Immature natural killer cell (primary cell): ENCODE results near the gene DICER1. TPM values are rescaled to one million over a fixed set of nuclear protein-coding genes. Genes with fewer than 3 reads are reported as not detected.
A peak's percentile ranks its signal among the peaks of the same experiment; 100 is the strongest.
"Not testable (repeated sequence)": the region's sequence is repeated elsewhere in the genome, so short reads cannot be mapped to it uniquely, and the experiment has no call there.

ENCODE experiments used
- DNase-seq, 3 donors: peaks; one replicate each; pipeline ENCODE4 v3.0.0; 2022; ENCODE audit warnings: mixed read lengths in 1 of 3
- H3K27ac Mint-ChIP-seq, 6 donors: one replicate each; pipeline ENCODE4 v1.8.0; 2020; ENCODE audit warnings: mixed read lengths in 6 of 6, mild to moderate bottlenecking in 5 of 6, inconsistent platforms in 4 of 6, moderate library complexity in 3 of 6
- H3K27me3 Mint-ChIP-seq, 3 donors: one replicate each; pipeline ENCODE4 v1.8.0; 2020 to 2021; ENCODE audit warnings: low read depth in 3 of 3, mild to moderate bottlenecking in 3 of 3, mixed read lengths in 3 of 3, moderate library complexity in 3 of 3, inconsistent platforms in 1 of 3
- H3K36me3 Mint-ChIP-seq, 3 donors: one replicate each; pipeline ENCODE4 v1.8.0; 2020; ENCODE audit warnings: mixed read lengths in 3 of 3, inconsistent platforms in 2 of 3, mild to moderate bottlenecking in 2 of 3
- H3K4me1 Mint-ChIP-seq, 2 donors: one replicate each; pipeline ENCODE4 v1.8.0; 2020; ENCODE audit warnings: inconsistent platforms in 2 of 2, mild to moderate bottlenecking in 2 of 2, mixed read lengths in 2 of 2, moderate library complexity in 1 of 2
- H3K4me3 Mint-ChIP-seq, 5 donors: one replicate each; pipeline ENCODE4 v1.8.0; 2020; ENCODE audit warnings: mild to moderate bottlenecking in 5 of 5, mixed read lengths in 5 of 5, inconsistent platforms in 3 of 5, moderate library complexity in 3 of 5
- H3K9me3 Mint-ChIP-seq, 6 donors: one replicate each; pipeline ENCODE4 v1.8.0; 2020; ENCODE audit warnings: mild to moderate bottlenecking in 6 of 6, mixed read lengths in 6 of 6, inconsistent platforms in 4 of 6, moderate library complexity in 3 of 6
- polyA plus RNA-seq, 3 donors: library from polyadenylated mRNA; unstranded; fragments of 300-500 nt; fragmentation: Illumina TruSeq; gene quantifications; one replicate each; pipeline ENCODE4 v1.2.3, GENCODE V29; 2021

The DICER1 gene
- polyA plus RNA-seq, 3 donors from 2014 or later = 6.5 to 11.7 (median 7.0) TPM

GRCh38 chr14:95153866-95154265 is 3.5 kb downstream of the DICER1 start:
- Mint-ChIP-seq H3K4me1 (peaks cover 67 to 80% of the 10 kb centered on the region in 2 donors), H3K27ac (no peak overlapping the region), H3K36me3 (no peaks in the 10 kb centered on the region), H3K9me3 (no peaks in the 10 kb centered on the region), H3K27me3 (peaks cover 0 to 3% (median 0%) of the 10 kb centered on the region in 3 donors), H3K4me3 (peak overlapping the region in 1 of 5 donors; percentile 18)
- DNase-seq = no peak

- Mint-ChIP-seq H3K4me3 (no peak overlapping the region), H3K4me1 (peaks cover 73 to 95% of the 10 kb centered on the region in 2 donors), H3K27ac (no peak overlapping the region), H3K36me3 (no peaks in the 10 kb centered on the region), H3K27me3 (peaks cover 0 to 3% (median 0%) of the 10 kb centered on the region in 3 donors), H3K9me3 (no peaks in the 10 kb centered on the region)
- DNase-seq = no peak
These were observed 5.8 kb downstream of the DICER1 start for GRCh38 chr14:95151561-95151960.

GRCh38 chr14:95150910-95151309 is 6.4 kb downstream of the DICER1 start:
- Mint-ChIP-seq H3K4me3 (peak overlapping the region in 1 of 5 donors; percentile 15), H3K27ac (no peak overlapping the region), H3K4me1 (peaks cover 74 to 95% of the 10 kb centered on the region in 2 donors), H3K27me3 (peaks cover 0 to 3% (median 1%) of the 10 kb centered on the region in 3 donors), H3K36me3 (peaks cover under 1 to 1% (median 1%) of the 10 kb centered on the region in 3 donors), H3K9me3 (peaks cover 0 to 5% (median under 1%) of the 10 kb centered on the region in 6 donors)
- no peak for DNase-seq

- peaks cover 0 to 18% (median 9%) of the 10 kb centered on the region in 6 donors for H3K9me3 Mint-ChIP-seq
- DNase-seq = no peak
- H3K27me3 Mint-ChIP-seq = peaks cover 0 to 3% (median 1%) of the 10 kb centered on the region in 3 donors
- peaks cover 8 to 13% (median 13%) of the 10 kb centered on the region in 3 donors for H3K36me3 Mint-ChIP-seq
- peaks cover 67 to 94% of the 10 kb centered on the region in 2 donors for H3K4me1 Mint-ChIP-seq
- no peak overlapping the region for H3K4me3 Mint-ChIP-seq
- H3K27ac Mint-ChIP-seq = no peak overlapping the region
These were observed 7.9 kb downstream of the DICER1 start for GRCh38 chr14:95149441-95149840.

GRCh38 chr14:95147597-95147996 is 9.7 kb downstream of the DICER1 start:
- no peak overlapping the region for H3K27ac Mint-ChIP-seq
- peaks cover 0 to 18% (median 9%) of the 10 kb centered on the region in 6 donors for H3K9me3 Mint-ChIP-seq
- no peak for DNase-seq
- peaks cover 0 to 3% (median 1%) of the 10 kb centered on the region in 3 donors for H3K27me3 Mint-ChIP-seq
- H3K4me3 Mint-ChIP-seq = no peak overlapping the region
- H3K36me3 Mint-ChIP-seq = peaks cover 8 to 13% (median 13%) of the 10 kb centered on the region in 3 donors
- peaks cover 63 to 97% of the 10 kb centered on the region in 2 donors for H3K4me1 Mint-ChIP-seq

GRCh38 chr14:95146079-95146771 is 11.1 kb downstream of the DICER1 start:
- no peak overlapping the region for H3K27ac Mint-ChIP-seq
- peak overlapping the region in 1 of 5 donors; percentile 11 for H3K4me3 Mint-ChIP-seq
- DNase-seq = no peak
- peaks cover 0 to 18% (median 9%) of the 10 kb centered on the region in 6 donors for H3K9me3 Mint-ChIP-seq
- H3K36me3 Mint-ChIP-seq = peaks cover 8 to 13% (median 13%) of the 10 kb centered on the region in 3 donors
- peaks cover 0 to 3% (median 1%) of the 10 kb centered on the region in 3 donors for H3K27me3 Mint-ChIP-seq
- peaks cover 60 to 97% of the 10 kb centered on the region in 2 donors for H3K4me1 Mint-ChIP-seq

GRCh38 chr14:95144849-95145248 is 12.5 kb downstream of the DICER1 start:
- Mint-ChIP-seq H3K4me1 (peaks cover 54 to 97% of the 10 kb centered on the region in 2 donors), H3K27me3 (peaks cover 0 to 3% (median 1%) of the 10 kb centered on the region in 3 donors), H3K4me3 (no peak overlapping the region), H3K27ac (peak overlapping the region in 1 of 6 donors; percentile 8), H3K9me3 (peaks cover 0 to 18% (median 9%) of the 10 kb centered on the region in 6 donors), H3K36me3 (peaks cover 8 to 13% (median 13%) of the 10 kb centered on the region in 3 donors)
- DNase-seq = no peak

- DNase-seq = no peak
- Mint-ChIP-seq H3K4me3 (peak overlapping the region in 2 of 5 donors; percentile 8 to 36), H3K27ac (peak overlapping the region in 3 of 6 donors; percentile 23 to 63 (median 46)), H3K4me1 (peaks cover 58 to 97% of the 10 kb centered on the region in 2 donors), H3K27me3 (peaks cover 0 to 3% (median 1%) of the 10 kb centered on the region in 3 donors), H3K36me3 (peaks cover 8 to 13% (median 13%) of the 10 kb centered on the region in 3 donors), H3K9me3 (peaks cover 0 to 18% (median 9%) of the 10 kb centered on the region in 6 donors)
These were observed 13.3 kb downstream of the DICER1 start for GRCh38 chr14:95143808-95144620.

- Mint-ChIP-seq H3K4me3 (no peak overlapping the region), H3K9me3 (peaks cover 0 to 18% (median 9%) of the 10 kb centered on the region in 6 donors), H3K4me1 (peaks cover 61 to 95% of the 10 kb centered on the region in 2 donors), H3K27me3 (peaks cover 0 to 1% (median 0%) of the 10 kb centered on the region in 3 donors), H3K36me3 (peaks cover 8 to 17% (median 13%) of the 10 kb centered on the region in 3 donors), H3K27ac (peak overlapping the region in 1 of 6 donors; percentile 36)
- DNase-seq = no peak
These were observed 15.1 kb downstream of the DICER1 start for GRCh38 chr14:95142208-95142607.

GRCh38 chr14:95141684-95142083 is 15.6 kb downstream of the DICER1 start:
- peaks cover 0 to 3% (median 0%) of the 10 kb centered on the region in 3 donors for H3K27me3 Mint-ChIP-seq
- no peak overlapping the region for H3K4me3 Mint-ChIP-seq
- peaks cover 63 to 94% of the 10 kb centered on the region in 2 donors for H3K4me1 Mint-ChIP-seq
- peaks cover 0 to 18% (median 9%) of the 10 kb centered on the region in 6 donors for H3K9me3 Mint-ChIP-seq
- peak overlapping the region in 1 of 6 donors; percentile 36 for H3K27ac Mint-ChIP-seq
- peaks cover 8 to 17% (median 13%) of the 10 kb centered on the region in 3 donors for H3K36me3 Mint-ChIP-seq
- DNase-seq = no peak

GRCh38 chr14:95140060-95140858 is 17.1 kb downstream of the DICER1 start:
- peaks cover 61 to 93% of the 10 kb centered on the region in 2 donors for H3K4me1 Mint-ChIP-seq
- H3K27ac Mint-ChIP-seq = peak overlapping the region in 1 of 6 donors; percentile 81
- no peak for DNase-seq
- no peak overlapping the region for H3K4me3 Mint-ChIP-seq
- H3K27me3 Mint-ChIP-seq = peaks cover 0 to 2% (median 0%) of the 10 kb centered on the region in 3 donors
- H3K9me3 Mint-ChIP-seq = peaks cover 0 to 9% (median 8%) of the 10 kb centered on the region in 6 donors
- H3K36me3 Mint-ChIP-seq = peaks cover 5 to 11% (median 8%) of the 10 kb centered on the region in 3 donors

GRCh38 chr14:95138876-95139275 is 18.5 kb downstream of the DICER1 start:
- Mint-ChIP-seq H3K4me3 (peak overlapping the region in 3 of 5 donors; percentile 12 to 41 (median 31)), H3K27ac (peak overlapping the region in 1 of 6 donors; percentile 64), H3K9me3 (no peaks in the 10 kb centered on the region), H3K4me1 (peaks cover 58 to 92% of the 10 kb centered on the region in 2 donors), H3K27me3 (peaks cover 0 to 2% (median 0%) of the 10 kb centered on the region in 3 donors), H3K36me3 (peaks cover 0 to 4% (median 0%) of the 10 kb centered on the region in 3 donors)
- no peak for DNase-seq

GRCh38 chr14:95138455-95138854 is 18.9 kb downstream of the DICER1 start:
- not testable (repeated sequence) for H3K36me3 Mint-ChIP-seq, H3K9me3 Mint-ChIP-seq, DNase-seq, H3K27me3 Mint-ChIP-seq
- Mint-ChIP-seq H3K4me1 (peaks cover 54 to 92% of the 10 kb centered on the region in 2 donors), H3K4me3 (peak overlapping the region; percentile 12 to 62 (median 50)), H3K27ac (peak overlapping the region; percentile 8 to 72 (median 64))
